GM21515 (cell line): ENCODE data around the gene HPD.
"Not testable (repeated sequence)": the region's sequence is repeated elsewhere in the genome, so short reads cannot be mapped to it uniquely, and the experiment has no call there.

Experiments
- ATAC-seq: cut with Tn5 transposase; IDR thresholded peaks from one replicate; pipeline ENCODE4 v1.9.1; 2021; ENCODE audit not compliant: unreplicated experiment

HPD gene

DNA sequence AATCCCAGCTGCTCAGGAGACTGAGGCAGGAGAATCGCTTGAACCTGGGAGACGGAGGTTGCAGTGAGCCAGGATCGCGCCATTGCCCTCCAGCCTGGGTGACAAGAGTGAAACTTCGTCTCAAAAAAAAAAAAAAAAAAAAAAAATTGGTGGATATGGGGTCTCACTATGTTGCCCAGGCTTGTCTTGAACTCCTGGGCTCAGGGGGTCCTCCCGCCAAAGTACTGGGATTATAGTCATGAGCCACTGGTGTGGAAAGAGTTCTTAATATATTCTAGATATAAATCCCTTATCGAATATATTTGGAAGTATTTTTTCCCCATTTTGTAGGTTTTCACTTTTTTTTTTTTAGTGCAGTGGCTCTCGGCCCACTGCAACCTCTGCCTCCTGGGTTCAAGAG, 10.6 kb upstream of the HPD start:
- ATAC-seq = not testable (repeated sequence)

DNA sequence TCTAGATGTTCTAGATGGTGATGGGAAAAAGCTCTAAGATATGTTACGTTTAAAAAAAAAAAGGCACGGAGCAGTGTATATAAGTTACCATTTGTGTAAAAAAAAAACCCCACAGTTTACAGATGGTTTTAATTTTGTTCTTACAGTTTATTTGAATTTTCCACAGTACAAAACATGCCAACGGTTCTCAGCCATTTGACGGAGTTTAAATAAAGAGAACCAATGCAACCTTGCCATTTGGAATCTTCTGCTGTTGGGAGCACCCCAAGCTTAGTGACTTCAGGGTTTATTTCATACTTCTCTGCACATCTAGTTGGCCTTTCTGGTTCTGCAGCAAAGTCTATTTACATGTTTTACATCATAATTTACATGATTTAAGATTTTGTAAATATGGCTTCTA, 7.7 kb upstream of the HPD start:
- ATAC-seq = no peak

DNA sequence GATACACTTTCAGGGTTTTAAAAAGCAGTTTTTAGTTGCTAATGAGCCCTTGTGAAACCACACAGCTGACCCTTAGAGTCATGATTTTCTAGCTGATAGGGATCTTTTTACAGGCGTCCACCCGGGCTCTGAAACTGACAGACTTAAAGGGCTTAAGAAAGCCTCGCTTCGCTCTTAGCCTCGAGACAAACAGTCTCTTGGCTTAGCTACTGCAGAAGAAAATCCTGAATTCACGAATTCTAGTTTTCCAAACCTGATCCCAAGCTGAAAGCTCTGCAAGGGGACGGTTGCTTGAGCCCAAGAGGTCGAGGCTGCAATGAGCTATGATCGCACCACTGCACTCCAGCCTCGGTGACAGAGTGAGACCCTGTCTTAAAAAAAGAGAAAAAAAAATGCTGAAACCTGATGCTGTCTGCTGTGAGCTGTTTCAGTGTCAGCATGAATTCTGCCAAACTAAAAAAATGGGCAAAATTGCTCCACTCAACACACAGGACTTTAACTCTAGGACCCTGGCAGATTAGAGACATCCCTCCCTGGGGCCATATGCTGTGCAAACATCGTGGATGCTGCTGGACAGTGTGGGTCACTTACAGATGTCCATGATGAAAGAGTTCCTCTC, 3.1 kb upstream of the HPD start:
- no peak for ATAC-seq

DNA sequence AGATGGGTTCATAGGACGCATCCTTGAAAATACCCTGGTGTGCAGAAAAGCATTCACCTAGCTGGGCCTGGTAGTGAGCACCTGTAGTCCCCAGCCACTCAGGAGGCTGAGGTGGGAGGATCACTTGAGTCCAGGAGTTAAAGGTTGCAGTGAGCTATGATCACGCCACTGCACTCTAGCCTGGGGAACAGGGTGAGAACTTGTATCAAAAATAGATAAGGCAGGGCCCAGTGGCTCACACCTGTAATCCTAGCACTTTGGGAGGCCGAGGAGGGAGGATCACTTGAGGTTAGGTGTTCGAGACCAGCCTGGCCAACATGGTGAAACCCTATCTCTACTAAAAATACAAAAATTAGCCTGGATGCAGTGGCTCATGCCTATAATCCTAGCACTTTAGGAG, 2.0 kb upstream of the HPD start:
- not testable (repeated sequence) for ATAC-seq

DNA sequence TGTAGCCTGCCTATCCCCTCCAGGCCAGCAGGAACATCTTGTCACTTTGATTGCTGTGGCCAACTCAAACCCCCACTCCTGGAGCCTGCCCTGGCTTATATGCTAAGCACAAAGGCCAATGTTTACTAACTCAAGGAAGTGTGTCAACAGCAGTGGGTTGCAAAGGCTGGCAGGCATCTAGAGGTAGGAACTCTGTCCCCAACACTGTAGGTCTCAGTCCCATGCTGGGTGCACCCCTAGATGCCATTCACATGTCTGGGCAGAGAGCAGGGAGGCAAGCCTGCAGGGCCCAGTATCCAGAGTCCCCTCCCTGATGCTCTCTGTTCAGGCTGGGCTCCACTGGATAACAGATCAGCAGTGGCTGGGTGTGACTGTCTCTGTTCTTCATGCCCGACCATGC, 1.6 kb upstream of the HPD start:
- no peak for ATAC-seq

DNA sequence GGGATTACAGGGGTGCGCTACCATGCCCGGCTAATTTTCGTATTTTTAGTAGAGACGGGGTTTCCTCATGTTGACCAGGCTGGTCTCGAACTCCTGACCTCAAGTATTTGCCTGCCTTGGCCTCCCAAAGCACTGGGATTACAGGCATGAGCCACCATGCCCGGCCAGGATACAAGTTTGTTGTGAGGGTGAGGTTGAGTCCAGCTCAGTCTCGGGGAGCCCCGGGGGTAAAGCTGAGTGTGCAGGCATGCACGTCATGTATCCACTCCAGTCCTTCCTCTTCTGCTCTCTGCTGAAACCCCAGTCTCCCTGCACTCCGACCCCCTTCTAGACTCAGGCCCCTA, 369 bp downstream of the HPD start:
- ATAC-seq = no peak

DNA sequence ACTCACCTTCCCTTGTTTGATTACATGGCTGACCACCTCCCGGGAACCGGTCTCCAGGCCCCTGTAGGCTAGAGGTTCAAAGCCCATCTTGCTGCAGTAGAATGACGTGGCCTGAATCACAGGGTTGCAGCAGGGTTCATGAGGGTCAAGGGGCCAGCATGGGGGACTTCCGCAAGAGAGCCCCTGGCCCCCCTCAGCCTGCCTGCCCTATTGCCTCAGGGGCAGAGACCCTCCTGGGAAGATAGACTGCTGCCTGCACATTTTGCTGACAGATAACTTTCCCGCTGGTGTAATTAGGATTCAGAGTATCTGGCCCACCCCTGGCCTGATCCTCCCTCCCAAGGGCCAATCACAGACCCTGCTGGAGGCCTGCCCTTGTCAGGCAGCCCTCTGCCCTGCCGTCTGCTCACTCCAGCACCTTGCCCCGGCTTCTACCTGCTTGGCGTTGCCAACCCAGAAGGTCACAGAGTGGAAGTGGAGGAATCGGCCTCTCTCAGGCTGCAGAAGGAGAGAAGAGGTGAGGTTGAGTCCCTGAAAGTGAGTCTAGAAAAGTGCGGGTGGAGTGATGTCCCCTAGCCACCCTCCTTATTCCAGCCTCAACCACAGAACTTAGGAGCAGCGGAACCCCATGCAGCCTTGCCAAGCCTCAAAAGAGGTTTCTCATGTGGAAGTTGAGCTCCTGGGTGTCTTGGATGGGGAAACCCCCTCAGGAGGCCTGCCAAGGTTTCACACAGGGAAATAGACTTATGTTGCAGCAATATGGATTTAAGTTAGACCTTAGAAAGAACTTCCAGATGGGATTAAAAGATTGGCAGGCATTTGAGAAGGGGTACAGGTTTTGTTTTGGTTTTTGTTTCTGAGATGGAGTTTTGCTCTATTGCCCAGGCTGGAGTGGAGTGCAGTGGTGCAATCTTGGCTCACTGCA, 1.1 kb downstream of the HPD start:
- ATAC-seq = no peak

DNA sequence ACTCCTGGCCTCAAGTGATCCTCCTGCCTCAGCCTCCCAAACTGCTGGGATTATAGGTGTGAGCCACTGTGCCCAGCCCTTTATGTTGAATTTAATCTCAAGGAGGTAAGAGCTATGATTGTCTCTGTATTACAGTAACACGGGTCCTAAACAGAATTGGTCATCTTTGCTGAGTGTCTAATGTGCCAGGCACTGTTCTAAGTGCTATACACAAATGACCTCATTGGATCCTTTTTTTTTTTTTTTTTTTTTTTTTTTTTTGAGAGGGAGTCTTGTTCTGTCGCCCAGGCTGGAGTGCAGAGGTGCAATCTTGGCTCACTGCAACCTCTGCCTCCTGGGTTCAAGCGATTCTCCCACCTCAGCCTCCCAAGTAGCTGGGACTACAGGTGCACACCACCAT, 6.3 kb downstream of the HPD start:
- ATAC-seq = not testable (repeated sequence)

DNA sequence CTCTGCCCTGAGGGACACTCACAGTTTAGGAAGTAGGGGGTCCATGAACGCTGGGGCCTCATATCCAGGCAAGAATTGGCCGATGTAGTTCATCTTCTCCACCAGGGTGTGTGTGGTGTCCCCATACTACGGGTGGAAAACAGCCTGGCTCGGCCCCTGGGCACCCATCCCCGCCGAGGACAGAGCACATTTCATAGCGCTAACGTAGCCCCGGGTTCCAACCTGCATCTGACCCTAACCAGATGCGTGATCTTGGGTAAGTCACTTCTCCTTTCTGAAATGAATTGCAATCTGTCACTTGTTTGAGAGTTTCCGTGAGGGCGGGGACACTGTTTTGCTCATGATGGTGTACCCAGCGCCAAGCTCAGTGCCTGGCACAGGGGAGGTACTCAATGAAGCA, 9.0 kb downstream of the HPD start:
- ATAC-seq = no peak

DNA sequence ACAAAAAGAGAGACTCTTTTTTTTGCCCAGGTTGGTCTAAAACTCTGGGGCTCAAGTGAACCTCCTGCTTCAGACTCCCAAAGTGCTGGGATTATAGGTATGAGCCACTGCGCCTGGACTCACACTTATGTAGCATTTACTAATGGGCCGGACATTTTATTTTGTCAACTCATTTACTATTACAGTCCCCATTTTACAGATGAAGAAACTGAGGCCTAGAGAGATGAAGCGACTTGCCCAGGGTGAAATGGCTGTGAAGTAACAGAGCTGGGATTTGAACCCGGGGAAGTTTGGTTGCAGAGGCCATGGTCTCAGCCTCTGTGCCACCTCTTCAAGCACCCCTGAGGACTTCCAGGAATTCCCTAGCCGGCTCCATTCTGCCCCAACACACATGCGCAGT, 9.4 kb downstream of the HPD start:
- ATAC-seq = no peak

DNA sequence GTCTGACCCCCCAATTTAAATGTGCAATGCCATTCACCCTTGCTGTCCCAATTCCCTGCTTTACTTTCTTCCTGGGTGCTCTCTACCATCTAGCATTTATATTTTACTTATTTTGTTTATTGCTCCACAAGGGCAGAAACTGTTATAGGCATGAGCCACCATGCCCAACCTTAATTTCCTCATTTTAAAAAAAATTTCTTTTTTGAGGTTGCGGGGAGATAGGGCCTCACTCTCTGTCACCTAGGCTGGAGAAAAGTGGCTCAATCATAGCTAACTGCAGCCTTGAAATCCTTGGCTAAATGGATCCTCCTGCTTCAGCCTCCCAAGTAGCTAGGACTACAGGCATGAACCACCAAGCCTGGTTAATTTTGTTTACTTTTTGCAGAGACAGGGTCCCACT, 13.0 kb downstream of the HPD start:
- ATAC-seq = no peak

DNA sequence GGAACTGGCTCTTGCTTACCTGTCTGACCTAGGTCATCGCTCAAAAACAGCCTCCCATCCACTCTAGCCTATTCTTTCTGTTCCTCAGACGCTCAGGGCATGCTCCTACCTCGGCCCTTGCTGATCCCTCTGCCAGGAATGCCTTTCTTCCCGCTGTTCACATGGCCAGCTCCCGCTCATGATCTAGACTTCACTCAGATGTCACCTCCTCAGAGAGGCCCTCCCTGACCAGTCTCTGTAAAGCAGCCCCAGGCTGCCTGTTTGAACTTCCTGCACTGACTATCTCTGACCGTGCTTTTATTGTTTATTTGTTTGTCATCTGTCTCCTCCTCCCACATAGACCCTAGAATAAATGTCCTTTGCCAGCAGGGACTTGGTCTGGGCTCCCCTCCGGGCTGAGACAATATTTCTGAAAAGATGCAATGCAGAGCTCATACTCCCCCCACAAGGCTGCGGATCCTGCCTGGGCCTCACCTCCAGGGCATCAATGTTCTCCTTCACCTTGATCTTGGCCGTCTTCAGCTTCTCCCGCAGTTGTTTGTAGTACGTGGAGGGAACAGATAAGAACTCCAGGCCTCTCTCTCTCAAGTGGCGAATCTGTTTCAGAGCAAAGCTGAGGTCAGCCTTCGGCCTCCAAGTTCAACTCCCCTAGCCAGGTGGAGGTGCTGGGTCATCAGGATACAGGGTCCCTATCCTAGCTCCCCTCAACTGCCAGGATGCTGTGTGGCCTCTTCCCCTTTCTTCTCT, 15.2 kb downstream of the HPD start:
- no peak for ATAC-seq

DNA sequence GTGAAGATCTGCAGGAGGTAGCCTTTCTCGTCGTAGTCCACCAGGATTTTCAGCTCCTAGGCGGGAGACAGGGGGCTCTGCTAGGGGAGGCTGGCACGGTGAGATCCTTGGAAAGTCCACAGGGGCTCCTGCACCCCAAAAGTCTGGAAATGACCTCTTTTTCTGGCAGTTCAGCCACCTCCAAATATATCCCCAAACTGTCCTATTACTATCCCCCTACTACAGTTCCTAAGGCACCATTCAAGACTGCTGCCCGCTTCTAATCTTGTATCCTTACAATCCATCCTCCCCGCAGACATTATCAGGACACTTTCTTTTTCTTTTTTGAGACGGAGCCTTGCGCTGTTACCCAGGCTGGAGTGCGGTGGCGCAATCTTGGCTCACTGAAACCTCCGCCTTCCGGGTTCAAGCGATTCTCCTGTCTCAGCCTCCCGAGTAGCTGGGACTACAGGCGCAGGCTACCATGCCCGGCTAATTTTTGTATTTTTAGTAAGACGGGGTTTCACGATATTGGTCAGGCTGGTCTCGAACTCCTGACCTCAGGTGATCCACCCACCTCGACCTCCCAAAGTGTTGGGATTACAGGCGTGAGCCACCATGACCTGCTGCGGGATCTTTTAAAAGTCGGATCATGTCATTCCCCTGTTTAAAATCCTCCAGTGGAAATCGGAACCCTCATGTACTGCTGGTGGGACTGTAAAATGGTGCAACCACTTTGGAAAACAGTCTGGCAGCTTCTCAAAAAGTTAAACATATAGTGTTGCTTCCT, 18.5 kb downstream of the HPD start:
- peak; percentile 4 for ATAC-seq

DNA sequence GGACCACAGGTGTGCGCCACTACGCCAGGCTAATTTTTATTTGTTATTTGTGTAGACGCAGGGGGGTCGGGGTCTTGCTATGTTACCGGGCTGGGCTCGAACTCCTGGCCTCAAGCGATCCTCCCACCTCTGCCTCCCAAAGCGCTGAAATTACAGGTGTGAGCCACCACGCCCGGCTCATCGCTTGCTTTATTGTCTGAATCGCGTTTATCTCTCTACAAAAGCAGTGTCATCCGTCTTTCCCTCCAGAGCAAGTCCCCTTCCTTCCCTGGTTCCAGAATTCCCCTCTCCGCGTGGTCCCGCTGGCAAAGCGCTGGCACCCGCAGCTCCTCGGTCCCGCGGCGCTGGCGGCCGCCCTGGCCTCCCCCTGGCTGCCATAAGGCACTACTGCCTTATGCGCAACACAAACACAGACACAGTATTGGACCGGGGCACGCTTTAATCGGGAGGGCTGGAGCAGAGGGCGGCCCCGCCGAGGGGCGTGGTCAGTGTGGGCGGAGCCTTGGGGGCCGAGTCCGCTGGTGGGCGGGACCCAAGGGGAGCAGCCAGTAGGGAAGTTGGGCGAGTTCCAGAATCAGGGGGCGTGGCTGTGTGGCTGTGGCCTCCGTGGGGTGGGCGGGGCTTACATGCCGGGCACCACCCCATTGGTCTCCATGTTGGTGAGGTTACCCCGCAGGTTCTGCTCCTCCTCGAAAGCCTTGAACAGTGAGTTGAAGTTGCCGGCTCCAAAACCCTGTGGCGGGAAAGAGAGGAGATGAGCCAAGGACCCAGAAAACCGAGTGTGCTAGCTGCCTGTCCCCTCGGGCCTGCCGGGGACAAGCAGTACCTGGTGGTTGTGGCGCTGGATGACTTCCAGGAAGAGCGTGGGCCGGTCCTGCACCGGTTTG, 19.3 kb downstream of the HPD start:
- ATAC-seq = peak; percentile 93

DNA sequence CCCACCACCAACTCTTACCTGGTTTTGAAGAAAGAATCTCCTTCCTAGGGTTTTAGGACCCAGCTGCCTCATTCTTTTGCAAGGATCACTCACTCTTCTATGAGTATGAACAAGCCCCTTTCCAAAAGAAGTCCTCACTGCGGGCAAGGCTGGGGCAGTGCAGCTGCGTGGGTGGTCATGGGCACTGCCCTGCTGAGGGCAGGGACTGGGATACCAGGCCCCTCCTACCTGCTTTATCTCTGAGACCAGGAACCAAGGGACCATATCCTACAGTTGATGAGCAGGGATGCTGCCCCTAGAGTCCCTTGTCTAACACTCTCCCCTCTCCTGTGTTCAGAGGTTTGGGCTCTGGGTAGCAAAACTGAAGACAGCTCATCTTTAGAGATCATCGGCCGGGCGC, 20.5 kb downstream of the HPD start:
- ATAC-seq = no peak

DNA sequence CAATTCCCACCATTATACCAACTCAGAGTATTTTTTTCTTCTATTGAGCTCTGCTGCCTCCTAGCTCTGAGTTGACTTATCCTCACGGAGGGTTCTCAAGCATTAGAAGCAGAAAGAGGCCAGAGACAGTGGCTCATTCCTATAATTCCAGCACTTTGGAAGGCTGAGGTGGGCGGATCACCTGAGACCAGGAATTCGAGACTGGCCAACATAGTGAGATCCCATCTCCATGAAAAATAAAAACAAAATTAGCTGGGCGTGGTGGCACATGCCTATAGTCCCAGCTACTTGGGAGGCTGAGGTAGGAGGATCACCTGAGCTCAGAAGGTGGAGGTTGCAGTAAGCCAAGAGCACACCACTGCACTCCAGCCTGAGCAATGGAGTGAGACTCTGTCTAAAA, 21.0 kb downstream of the HPD start:
- ATAC-seq = no peak

DNA sequence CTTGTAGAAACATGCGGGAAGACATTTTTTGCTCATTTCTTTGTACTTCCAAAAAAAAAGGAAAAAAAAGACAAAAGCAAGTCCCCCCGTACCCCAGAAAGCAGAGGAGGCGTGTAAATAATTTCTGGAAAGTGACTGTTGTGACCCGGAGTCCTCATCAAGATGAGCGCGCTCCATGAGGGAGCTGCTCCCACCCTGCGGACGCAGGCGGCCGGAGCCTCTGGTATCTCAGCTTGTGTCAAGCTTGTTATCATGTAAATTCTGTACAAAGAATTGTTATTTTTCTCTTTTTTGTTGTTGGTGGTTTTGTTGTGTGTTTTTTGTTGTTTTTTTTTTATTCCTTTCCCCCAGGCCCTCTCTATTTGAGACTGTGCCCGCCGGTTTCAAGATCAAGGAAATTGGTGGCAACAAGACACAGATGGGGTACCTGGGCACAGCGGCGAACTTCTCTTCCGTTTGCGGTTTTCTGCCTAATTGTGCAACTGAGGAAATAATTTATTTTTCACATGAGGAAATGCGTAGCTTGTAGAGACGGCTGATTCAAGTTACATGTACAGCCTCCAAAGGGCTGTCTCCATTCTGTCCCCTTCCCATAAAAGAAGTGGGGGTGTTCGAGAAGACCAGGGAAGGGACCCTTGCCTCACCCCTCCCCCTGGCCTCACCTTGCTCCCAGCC, 27.0 kb downstream of the HPD start:
- no peak for ATAC-seq

DNA sequence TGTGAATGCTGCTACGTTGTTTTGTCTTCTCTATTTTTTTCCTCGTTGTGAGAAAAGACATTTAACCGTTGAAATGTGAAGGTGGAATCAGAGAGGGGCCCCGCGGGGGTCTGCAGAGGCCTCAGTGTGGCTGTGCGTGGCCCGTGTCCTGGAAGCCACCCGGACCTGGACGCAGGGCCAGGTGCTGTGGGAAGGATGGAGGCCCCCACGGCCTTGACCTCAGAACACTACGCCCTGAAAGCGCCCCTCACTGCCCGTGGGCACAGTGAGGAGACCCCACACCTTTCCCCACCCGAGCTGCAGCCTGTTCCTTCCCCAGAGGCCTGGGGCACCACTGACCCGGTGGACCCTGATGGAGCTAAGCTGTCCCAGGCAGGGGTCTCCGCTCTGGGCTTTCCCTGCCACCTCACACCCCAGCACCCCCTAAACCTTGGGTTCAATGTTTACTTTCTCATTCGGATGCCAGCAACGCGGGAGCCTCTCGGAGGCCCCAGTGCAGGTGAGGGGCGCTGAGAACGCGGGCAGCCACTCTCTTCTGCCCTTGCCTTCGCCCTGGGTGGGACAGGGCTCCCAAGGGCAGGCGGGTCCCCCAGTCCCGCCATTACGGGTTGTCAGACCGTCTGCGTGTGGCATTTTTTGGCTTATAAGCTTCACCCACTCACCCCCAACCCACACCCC, 27.9 kb downstream of the HPD start:
- ATAC-seq = no peak

DNA sequence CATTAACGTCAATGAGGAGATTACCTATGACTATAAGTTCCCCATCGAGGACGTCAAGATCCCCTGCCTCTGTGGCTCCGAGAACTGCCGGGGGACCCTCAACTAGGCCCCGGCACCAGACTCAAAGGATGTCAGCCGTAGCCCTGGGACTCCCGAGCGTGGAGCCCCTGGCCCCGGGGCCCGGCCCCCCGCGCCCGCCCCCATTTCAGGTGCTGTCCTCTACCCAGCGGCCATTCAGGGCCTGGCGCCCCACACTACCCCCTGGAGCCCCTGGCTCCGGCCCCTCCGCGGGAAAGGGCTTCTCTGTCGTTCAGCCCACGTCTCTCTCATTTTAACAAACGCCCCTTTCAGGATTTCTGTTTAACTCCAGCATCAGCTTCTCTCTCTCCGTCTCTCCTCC, 28.5 kb downstream of the HPD start:
- no peak for ATAC-seq
